ENCODE results near the gene INPP5D.

The INPP5D gene

DNA sequence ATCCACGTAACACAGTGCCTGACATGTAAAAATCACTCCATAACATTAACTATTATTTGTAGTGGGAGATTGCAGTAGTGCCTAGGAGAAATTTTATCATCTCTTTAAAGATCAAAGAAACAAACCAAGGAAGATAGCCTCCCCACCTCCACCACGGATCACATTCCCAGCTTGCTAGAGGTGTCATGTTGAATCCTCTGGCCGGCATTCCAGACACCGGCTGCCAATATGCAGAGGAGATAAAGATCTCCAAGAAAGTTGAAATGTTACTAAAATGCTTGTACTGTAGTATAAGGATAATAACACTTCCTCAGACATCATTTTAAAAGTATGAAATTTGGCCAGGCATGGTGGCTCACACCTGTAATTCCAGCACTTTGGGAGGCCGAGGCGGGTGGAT, 185.3 kb downstream of the INPP5D start:
- TF ChIP-seq, protein P1, sequence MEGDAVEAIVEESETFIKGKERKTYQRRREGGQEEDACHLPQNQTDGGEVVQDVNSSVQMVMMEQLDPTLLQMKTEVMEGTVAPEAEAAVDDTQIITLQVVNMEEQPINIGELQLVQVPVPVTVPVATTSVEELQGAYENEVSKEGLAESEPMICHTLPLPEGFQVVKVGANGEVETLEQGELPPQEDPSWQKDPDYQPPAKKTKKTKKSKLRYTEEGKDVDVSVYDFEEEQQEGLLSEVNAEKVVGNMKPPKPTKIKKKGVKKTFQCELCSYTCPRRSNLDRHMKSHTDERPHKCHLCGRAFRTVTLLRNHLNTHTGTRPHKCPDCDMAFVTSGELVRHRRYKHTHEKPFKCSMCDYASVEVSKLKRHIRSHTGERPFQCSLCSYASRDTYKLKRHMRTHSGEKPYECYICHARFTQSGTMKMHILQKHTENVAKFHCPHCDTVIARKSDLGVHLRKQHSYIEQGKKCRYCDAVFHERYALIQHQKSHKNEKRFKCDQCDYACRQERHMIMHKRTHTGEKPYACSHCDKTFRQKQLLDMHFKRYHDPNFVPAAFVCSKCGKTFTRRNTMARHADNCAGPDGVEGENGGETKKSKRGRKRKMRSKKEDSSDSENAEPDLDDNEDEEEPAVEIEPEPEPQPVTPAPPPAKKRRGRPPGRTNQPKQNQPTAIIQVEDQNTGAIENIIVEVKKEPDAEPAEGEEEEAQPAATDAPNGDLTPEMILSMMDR (IDR thresholded peaks at IDR 0.05; ENCODE audit: insufficient read depth, low read depth, low read length, missing control alignments), result no peak
- no peak overlapping the region for H3K4me3 ChIP-seq (ENCODE audit: low read length)
- no peak for DNase-seq (ENCODE audit: low read depth)

DNA sequence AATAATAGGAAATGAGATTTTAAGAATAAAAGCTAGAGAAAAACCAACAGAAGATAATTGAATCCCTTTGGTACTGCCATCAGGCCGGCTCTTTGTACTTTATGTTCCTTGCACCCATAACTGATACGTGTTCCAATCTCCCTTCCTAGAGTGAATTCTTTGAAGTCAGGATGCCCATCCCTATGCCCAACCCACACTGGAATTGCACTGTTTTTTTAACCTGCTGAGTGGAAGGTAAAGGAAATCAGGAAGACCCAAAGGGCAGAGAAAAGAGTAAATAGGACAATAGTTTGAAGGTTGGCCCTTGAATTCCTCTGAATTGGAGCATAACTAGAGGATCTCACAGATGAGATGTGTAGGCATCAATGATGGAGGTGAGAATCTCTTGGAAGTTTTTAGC, 187.0 kb downstream of the INPP5D start:
- DNase-seq (ENCODE audit: low read depth), result no peak
- TF ChIP-seq, protein P1 (IDR thresholded peaks at IDR 0.05; ENCODE audit: insufficient read depth, low read depth, low read length, missing control alignments), result no peak
- no peak overlapping the region for H3K4me3 ChIP-seq (ENCODE audit: low read length)

DNA sequence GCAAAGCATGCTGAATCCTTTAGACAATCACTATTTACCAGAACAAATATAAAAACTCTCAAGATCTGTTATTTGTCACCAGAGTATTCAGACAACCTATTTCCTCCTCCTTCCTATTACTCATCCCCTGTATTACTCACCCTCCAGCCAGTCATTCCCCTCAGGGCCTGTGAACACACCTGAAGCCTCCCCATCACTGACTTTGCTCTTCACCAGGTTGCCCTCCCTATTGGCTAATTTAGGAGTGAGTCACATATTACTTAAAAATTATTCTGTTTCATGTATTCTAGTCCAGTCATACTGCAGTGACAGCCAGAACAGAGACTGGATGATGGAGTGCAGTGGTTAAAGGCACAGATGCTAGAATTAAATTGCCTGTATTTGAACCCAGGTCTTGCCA, 187.6 kb downstream of the INPP5D start:
- TF ChIP-seq, protein P1 (IDR thresholded peaks at IDR 0.05; ENCODE audit: insufficient read depth, low read depth, low read length, missing control alignments), result no peak
- DNase-seq (ENCODE audit: low read depth), result peak; percentile 99
- no peak overlapping the region for H3K4me3 ChIP-seq (ENCODE audit: low read length)

DNA sequence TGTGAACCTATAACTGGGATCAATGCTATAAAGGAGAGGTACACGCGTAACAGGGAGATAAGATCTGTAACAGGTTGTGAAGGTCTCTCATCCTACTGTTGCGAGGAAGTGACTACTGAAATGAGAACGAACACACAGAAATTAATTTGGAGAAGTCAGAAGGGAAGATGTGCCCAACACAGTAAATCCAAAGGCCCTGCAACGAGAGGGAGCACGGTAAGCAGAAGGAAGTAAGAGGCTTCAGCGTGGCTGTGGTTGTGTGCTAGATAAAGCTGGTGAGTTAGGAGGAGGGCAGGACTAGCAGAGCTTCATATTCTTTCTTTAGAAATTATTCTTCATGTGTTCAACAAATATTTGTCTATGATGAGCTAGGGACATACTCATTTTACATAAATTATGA, 188.9 kb downstream of the INPP5D start:
- TF ChIP-seq, protein P1 (IDR thresholded peaks at IDR 0.05; ENCODE audit: insufficient read depth, low read depth, low read length, missing control alignments), result no peak
- no peak for DNase-seq (ENCODE audit: low read depth)
- H3K4me3 ChIP-seq (ENCODE audit: low read length), result no peak overlapping the region

DNA sequence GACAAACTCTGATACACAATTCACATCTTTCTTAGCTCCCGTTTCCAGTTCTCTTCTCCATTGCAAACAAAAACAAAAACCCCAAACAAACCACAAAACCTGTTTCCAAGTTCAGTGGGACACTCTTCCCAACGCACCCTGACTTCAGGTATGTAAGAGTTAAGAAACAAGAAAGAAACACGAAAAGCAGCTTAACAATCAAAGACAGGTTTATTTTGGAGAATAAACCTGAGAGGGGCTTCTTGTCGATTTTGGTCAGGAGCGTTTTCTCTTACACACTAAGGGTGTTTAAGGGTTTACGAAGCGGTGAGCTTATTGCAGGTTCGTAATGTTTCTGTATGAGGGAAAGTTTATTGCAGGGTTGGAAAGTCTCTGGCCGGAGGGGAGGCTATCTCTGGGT, 190.4 kb downstream of the INPP5D start:
- TF ChIP-seq, protein P1 (IDR thresholded peaks at IDR 0.05; ENCODE audit: insufficient read depth, low read depth, low read length, missing control alignments), result no peak
- no peak overlapping the region for H3K4me3 ChIP-seq (ENCODE audit: low read length)
- DNase-seq (ENCODE audit: low read depth), result no peak

DNA sequence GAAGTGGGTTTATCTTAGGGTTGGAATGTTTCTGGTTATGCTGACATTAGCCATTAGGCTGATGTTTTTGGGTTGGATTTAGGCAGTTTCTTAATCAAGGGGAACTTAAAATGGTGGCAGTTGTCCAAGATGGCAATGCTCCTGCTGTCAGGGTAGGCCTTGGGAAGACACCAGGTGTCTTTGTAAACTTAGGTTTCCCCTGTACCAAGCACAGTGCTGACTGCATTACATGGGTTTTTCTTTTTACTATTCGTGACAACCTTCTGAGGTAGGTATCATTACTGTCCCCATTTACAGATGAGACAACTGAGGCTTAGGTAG, 190.8 kb downstream of the INPP5D start:
- DNase-seq (ENCODE audit: low read depth), result no peak
- peak overlapping the region; percentile 85 for H3K4me3 ChIP-seq (ENCODE audit: low read length)
- TF ChIP-seq, protein P1 (IDR thresholded peaks at IDR 0.05; ENCODE audit: insufficient read depth, low read depth, low read length, missing control alignments), result no peak

DNA sequence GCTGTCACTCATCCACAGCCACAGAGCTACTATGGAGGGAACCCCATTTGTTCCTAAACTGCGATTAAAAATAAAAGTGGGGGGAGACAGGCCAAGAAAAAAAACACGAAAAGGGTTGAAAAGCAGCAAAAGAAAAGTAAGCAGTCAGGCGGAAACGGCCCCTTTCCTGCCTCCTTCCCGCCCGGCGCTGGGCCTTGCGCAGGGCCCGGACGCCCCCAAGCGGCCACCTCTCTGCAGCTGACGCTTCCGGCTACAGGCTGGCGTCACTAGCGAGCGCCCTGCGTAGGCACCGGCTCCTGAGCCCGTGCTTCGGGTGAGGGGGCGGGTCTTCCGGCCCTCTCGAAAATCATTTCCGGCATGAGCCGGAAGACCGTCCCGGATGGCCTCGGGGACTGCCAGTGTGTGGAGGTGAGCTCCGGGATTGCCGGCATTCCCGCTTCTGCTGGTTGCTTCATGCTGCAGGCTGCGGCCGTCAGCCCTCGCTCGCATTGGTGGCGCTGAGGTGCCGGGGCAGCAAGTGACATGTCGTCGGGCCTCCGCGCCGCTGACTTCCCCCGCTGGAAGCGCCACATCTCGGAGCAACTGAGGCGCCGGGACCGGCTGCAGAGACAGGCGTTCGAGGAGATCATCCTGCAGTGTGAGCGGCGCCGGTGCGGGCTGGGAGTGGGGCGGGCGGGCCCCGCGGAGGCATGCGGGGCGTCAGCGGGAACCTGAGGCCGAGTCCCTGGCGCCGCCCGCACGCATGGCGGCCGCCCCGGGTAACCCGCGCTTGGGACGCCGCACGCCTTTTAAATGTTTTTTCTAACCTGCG, 191.4 kb downstream of the INPP5D start, which contains the start of gene ATG16L1:
ATG16L1 (plus strand) TSS at position 368 of the 811 bp plus-strand sequence; CDS start at position 523, 155 bp downstream.
- DNase-seq (ENCODE audit: low read depth), result peak; percentile 98
- TF ChIP-seq, protein P1 (IDR thresholded peaks at IDR 0.05; ENCODE audit: insufficient read depth, low read depth, low read length, missing control alignments), result peak; percentile 79
- peak within 1 kb of the TSS; percentile 85 for H3K4me3 ChIP-seq (ENCODE audit: low read length)

All from epithelial cell of esophagus (primary cell).